T-cell (primary cell): Measurements from ENCODE around the gene RASA4. TPM values are rescaled to one million over a fixed set of nuclear protein-coding genes. Genes with fewer than 3 reads are reported as not detected.
"Not testable (repeated sequence)": the region's sequence is repeated elsewhere in the genome, so short reads cannot be mapped to it uniquely, and the experiment has no call there.

Source experiments
- ATAC-seq, 4 experiments: fragments of 200-7000 bp in 3 of 4; fragments of 150-1000 bp in 1 of 4; cut with Tn5 transposase; replicated peaks in 1 of 4; 1 replicate in 3 of 4; 2 replicates in 1 of 4; pipeline ENCODE4 v1.10.0; 2021; ENCODE audit warnings: moderate library complexity in 3 of 4, mild to moderate bottlenecking in 2 of 4, moderate number of reproducible peaks in 1 of 4
- CTCF ChIA-PET, 2 donors: fragments of 300-600 bp; sonication (Branson Sonifier 250); formaldehyde crosslinking; loops; one replicate each; lab custom pipeline; 2022; ENCODE audit warnings: antibody characterized with exemption in 2 of 2; lab: Charles Lee
- POLR2A ChIA-PET, 2 donors: fragments of 300-600 bp; sonication (Branson Sonifier 250); formaldehyde crosslinking; loops; one replicate each; lab custom pipeline; 2022; ENCODE audit warnings: antibody characterized with exemption in 2 of 2; lab: Charles Lee
- DNase-seq, 35 experiments: peaks; one replicate each; pipeline versions ENCODE4 v3.0.0 to v3.0.0-alpha.2; 2013 to 2023
- H3K27ac ChIP-seq: one replicate; pipeline ENCODE4 v1.5.1; 2013; ENCODE audit warnings: low read length
- H3K27me3 ChIP-seq, 2 experiments: replicated peaks in 1 of 2; 1 replicate in 1 of 2; 2 replicates in 1 of 2; pipeline versions ENCODE4 v1.6.1 to v1.7.0; 2013; ENCODE audit warnings: low read length in 1 of 2, mixed read lengths in 1 of 2; ENCODE audit not compliant: control insufficient read depth in 2 of 2, insufficient read depth in 2 of 2; ENCODE audit errors: extremely low read depth in 1 of 2
- H3K36me3 ChIP-seq, 2 donors: 1 replicate in 1 of 2; 2 replicates in 1 of 2; pipeline versions ENCODE4 v1.6.1 to v1.7.0; 2013; ENCODE audit warnings: low read length in 1 of 2; ENCODE audit not compliant: control insufficient read depth in 2 of 2, insufficient read depth in 1 of 2; ENCODE audit errors: extremely low read depth in 1 of 2
- H3K4me1 ChIP-seq, 2 experiments: 1 replicate in 1 of 2; 2 replicates in 1 of 2; pipeline versions ENCODE4 v1.6.1 to v1.7.0; 2013; ENCODE audit warnings: low read length in 2 of 2, mixed read lengths in 1 of 2; ENCODE audit not compliant: insufficient read depth in 2 of 2, control insufficient read depth in 1 of 2; ENCODE audit errors: extremely low read depth in 1 of 2
- H3K4me3 ChIP-seq, 2 donors: 1 replicate in 1 of 2; 2 replicates in 1 of 2; pipeline versions ENCODE4 v1.5.1 to v1.7.0; 2013; ENCODE audit warnings: mild to moderate bottlenecking in 2 of 2, low read length in 1 of 2, moderate library complexity in 1 of 2; ENCODE audit not compliant: control insufficient read depth in 1 of 2; ENCODE audit errors: extremely low read depth in 1 of 2
- H3K9me3 ChIP-seq: 2 replicates; pipeline ENCODE4 v1.7.0; 2013
- H3K27ac Mint-ChIP-seq, 2 donors: one replicate each; pipeline ENCODE4 v1.8.0; 2020 to 2021; ENCODE audit warnings: mild to moderate bottlenecking in 2 of 2, mixed read lengths in 2 of 2
- H3K27me3 Mint-ChIP-seq, 2 donors: one replicate each; pipeline ENCODE4 v1.8.0; 2021 to 2022; ENCODE audit warnings: mixed read lengths in 2 of 2
- H3K36me3 Mint-ChIP-seq: one replicate; pipeline ENCODE4 v1.8.0; 2021; ENCODE audit warnings: mixed read lengths
- H3K4me1 Mint-ChIP-seq, 3 donors: one replicate each; pipeline ENCODE4 v1.8.0; 2020 to 2022; ENCODE audit warnings: mixed read lengths in 3 of 3, mild to moderate bottlenecking in 1 of 3
- H3K4me3 Mint-ChIP-seq, 3 donors: one replicate each; pipeline ENCODE4 v1.8.0; 2020 to 2022; ENCODE audit warnings: mild to moderate bottlenecking in 3 of 3, mixed read lengths in 3 of 3, moderate library complexity in 3 of 3
- H3K9me3 Mint-ChIP-seq, 3 donors: one replicate each; pipeline ENCODE4 v1.8.0; 2020 to 2022; ENCODE audit warnings: mixed read lengths in 3 of 3
- WGBS: methylation state at CpG from one replicate; pipeline ENCODE4 v1.1.5; 2013; ENCODE audit warnings: missing lambda C conversion rate; ENCODE audit not compliant: insufficient coverage; 5-methylcytosine and 5-hydroxymethylcytosine counted together
- total RNA-seq, 35 experiments: library from RNA in 6 of 35; stranded (reverse) in 6 of 35; fragments of 120-200 nt in 1 of 35; gene quantifications; one replicate each; pipeline versions ENCODE4 v1.2.1 to v1.2.4 and lab custom pipeline; 2013 to 2026

The RASA4 gene
- total RNA-seq, 5 donors from 2014 or later (not counting 1 experiment from before 2014, with no cell fraction given): 63.3 to 89.0 (median 71.6) TPM

GRCh38 chr7:102535062-102535615, 81.4 kb downstream of the RASA4 start:
- H3K4me1 Mint-ChIP-seq, H3K27me3 ChIP-seq, H3K4me3 ChIP-seq, H3K36me3 Mint-ChIP-seq, CTCF ChIA-PET, H3K36me3 ChIP-seq, DNase-seq, H3K4me1 ChIP-seq, H3K9me3 Mint-ChIP-seq, H3K27ac ChIP-seq, ATAC-seq, H3K4me3 Mint-ChIP-seq, H3K27ac Mint-ChIP-seq, H3K9me3 ChIP-seq, H3K27me3 Mint-ChIP-seq, POLR2A ChIA-PET: not testable (repeated sequence)
- 66% methylated on average over 2 of the region's 8 CpGs for WGBS

DNA sequence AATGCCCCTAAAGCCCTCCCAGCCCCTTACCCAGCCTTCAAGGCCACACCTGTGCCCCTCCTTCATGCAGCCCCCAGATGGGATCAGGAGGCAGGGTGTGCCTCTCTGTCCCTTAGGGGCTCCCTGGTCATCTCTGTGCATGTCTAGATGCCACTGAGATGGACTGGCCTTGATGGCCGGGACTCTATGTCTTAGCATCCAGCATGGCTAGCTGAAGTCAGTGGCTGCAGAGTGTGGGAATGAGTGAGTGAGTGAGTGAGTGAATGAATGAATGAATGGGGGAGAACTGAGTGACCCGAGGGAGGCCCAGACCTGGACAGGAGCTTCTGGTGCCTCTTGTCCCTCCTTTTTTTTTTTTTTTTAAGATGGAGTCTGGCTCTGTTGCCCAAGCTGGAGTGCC, 84.4 kb downstream of the RASA4 start:
- H3K9me3 Mint-ChIP-seq, POLR2A ChIA-PET, H3K4me1 Mint-ChIP-seq, H3K4me3 Mint-ChIP-seq, CTCF ChIA-PET, H3K36me3 Mint-ChIP-seq, H3K27ac ChIP-seq, DNase-seq, H3K4me3 ChIP-seq, H3K4me1 ChIP-seq, H3K36me3 ChIP-seq, H3K27me3 ChIP-seq, H3K9me3 ChIP-seq, ATAC-seq, H3K27me3 Mint-ChIP-seq, H3K27ac Mint-ChIP-seq: not testable (repeated sequence)
- WGBS: no CpG with 5 or more reads among the region's 2 CpGs

DNA sequence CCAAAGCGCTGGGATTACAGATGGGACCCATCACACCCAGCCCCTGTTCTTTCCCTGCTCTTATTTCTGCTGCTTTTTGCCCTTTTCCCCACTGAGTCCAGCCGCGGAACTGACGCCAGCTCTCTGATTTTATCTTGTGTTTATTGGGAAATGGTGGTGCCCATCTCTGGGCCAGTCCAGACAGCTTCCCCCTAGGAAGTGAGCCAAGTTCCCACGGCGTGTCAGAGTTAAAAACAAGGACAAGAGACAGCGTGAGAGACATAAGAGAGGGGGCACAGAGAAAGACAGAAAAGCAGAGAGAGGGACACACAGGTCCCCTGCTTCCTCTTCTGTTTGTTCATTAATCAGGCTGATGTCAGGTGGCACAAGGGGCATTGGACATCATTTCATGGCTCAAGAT, 85.0 kb downstream of the RASA4 start:
- DNase-seq, H3K4me3 Mint-ChIP-seq, CTCF ChIA-PET, H3K27me3 Mint-ChIP-seq, H3K27ac Mint-ChIP-seq, H3K27ac ChIP-seq, H3K9me3 ChIP-seq, H3K27me3 ChIP-seq, H3K4me1 ChIP-seq, ATAC-seq, H3K4me3 ChIP-seq, POLR2A ChIA-PET, H3K36me3 ChIP-seq, H3K9me3 Mint-ChIP-seq, H3K4me1 Mint-ChIP-seq, H3K36me3 Mint-ChIP-seq: not testable (repeated sequence)
- no CpG with 5 or more reads among the region's 7 CpGs for WGBS

GRCh38 chr7:102527822-102528793, 88.4 kb downstream of the RASA4 start:
- H3K36me3 ChIP-seq, H3K27me3 ChIP-seq, DNase-seq, CTCF ChIA-PET, H3K36me3 Mint-ChIP-seq, H3K4me1 ChIP-seq, POLR2A ChIA-PET, H3K9me3 Mint-ChIP-seq, H3K27me3 Mint-ChIP-seq, ATAC-seq, H3K9me3 ChIP-seq, H3K27ac Mint-ChIP-seq, H3K4me3 Mint-ChIP-seq, H3K4me3 ChIP-seq, H3K4me1 Mint-ChIP-seq, H3K27ac ChIP-seq: not testable (repeated sequence)
- no CpG with 5 or more reads among the region's 13 CpGs for WGBS

DNA sequence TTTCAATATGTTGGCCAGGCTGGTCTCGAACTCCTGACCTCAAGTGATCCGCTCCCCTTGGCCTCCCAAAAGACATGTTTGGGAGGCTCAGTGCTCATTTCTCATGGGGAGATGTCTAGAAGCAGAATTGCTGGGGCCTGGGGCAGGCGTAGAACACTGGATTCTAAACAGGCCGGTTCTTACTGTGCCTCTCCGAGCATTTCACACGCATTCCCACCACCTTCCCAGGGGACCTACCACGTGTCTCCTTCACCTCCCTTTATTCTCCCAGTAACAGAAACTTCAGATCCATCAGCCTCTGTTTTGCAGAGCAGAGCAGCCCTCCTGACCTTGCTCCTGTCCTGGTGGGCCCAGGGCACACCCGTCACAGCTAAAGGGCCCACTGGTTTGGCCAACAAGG, 89.4 kb downstream of the RASA4 start:
- H3K4me1 Mint-ChIP-seq, ATAC-seq, H3K27ac ChIP-seq, H3K4me3 Mint-ChIP-seq, H3K27ac Mint-ChIP-seq, POLR2A ChIA-PET, CTCF ChIA-PET, H3K4me1 ChIP-seq, H3K36me3 Mint-ChIP-seq, H3K4me3 ChIP-seq, H3K27me3 ChIP-seq, H3K27me3 Mint-ChIP-seq, H3K9me3 Mint-ChIP-seq, H3K36me3 ChIP-seq, DNase-seq, H3K9me3 ChIP-seq: not testable (repeated sequence)
- WGBS: no CpG with 5 or more reads among the region's 8 CpGs

- H3K36me3 Mint-ChIP-seq, H3K27ac Mint-ChIP-seq, CTCF ChIA-PET, H3K27me3 ChIP-seq, H3K4me1 Mint-ChIP-seq, H3K4me3 Mint-ChIP-seq, H3K9me3 Mint-ChIP-seq, H3K27me3 Mint-ChIP-seq, ATAC-seq, H3K27ac ChIP-seq, H3K4me3 ChIP-seq, POLR2A ChIA-PET, H3K36me3 ChIP-seq, H3K4me1 ChIP-seq, H3K9me3 ChIP-seq: not testable (repeated sequence)
- no CpG with 5 or more reads among the region's 2 CpGs for WGBS
- peak in 1 of 35 experiments; percentile 7 for DNase-seq
Measured at GRCh38 chr7:102524803-102525202, 91.8 kb downstream of the RASA4 start.
